HG03045 (cell line): ENCODE data around the gene CHMP6.
"Not testable (repeated sequence)": the region's sequence is repeated elsewhere in the genome, so short reads cannot be mapped to it uniquely, and the experiment has no call there.

Source experiments
- ATAC-seq: cut with Tn5 transposase; IDR thresholded peaks from one replicate; pipeline ENCODE4 v1.9.1; 2021; ENCODE audit warnings: mild to moderate bottlenecking, moderate library complexity; ENCODE audit not compliant: unreplicated experiment

The CHMP6 gene

GRCh38 chr17:81010935-81011334, 19.3 kb downstream of the CHMP6 start:
- no peak for ATAC-seq

GRCh38 chr17:81011951-81012350, 20.3 kb downstream of the CHMP6 start:
- ATAC-seq, result no peak

GRCh38 chr17:81012574-81013447, 21.2 kb downstream of the CHMP6 start:
- ATAC-seq, result no peak

- no peak for ATAC-seq
Measured at GRCh38 chr17:81013642-81014041, 22.0 kb downstream of the CHMP6 start.

GRCh38 chr17:81015136-81015535, 23.5 kb downstream of the CHMP6 start:
- no peak for ATAC-seq

GRCh38 chr17:81016575-81016974, 24.9 kb downstream of the CHMP6 start:
- no peak for ATAC-seq

GRCh38 chr17:81017330-81017729, 25.7 kb downstream of the CHMP6 start:
- not testable (repeated sequence) for ATAC-seq

GRCh38 chr17:81018044-81018802, 26.6 kb downstream of the CHMP6 start:
- ATAC-seq, result no peak

GRCh38 chr17:81019563-81020442, 28.2 kb downstream of the CHMP6 start:
- no peak for ATAC-seq

- no peak for ATAC-seq
Measured at GRCh38 chr17:81020443-81020766, 28.8 kb downstream of the CHMP6 start.

GRCh38 chr17:81020767-81021497, 29.3 kb downstream of the CHMP6 start:
- no peak for ATAC-seq

- ATAC-seq, result no peak
Measured at GRCh38 chr17:81021531-81022343, 30.1 kb downstream of the CHMP6 start.

- no peak for ATAC-seq
Measured at GRCh38 chr17:81022344-81022676, 30.7 kb downstream of the CHMP6 start.

GRCh38 chr17:81025065-81025740, 33.6 kb downstream of the CHMP6 start:
- no peak for ATAC-seq

GRCh38 chr17:81025741-81026129, 34.1 kb downstream of the CHMP6 start:
- ATAC-seq, result no peak

GRCh38 chr17:81026266-81027036, 34.8 kb downstream of the CHMP6 start:
- ATAC-seq, result no peak

GRCh38 chr17:81027038-81027437, 35.4 kb downstream of the CHMP6 start:
- ATAC-seq, result no peak
